GM21367 (cell line): ENCODE measurements around the gene INVS.
"Not testable (repeated sequence)": the region's sequence is repeated elsewhere in the genome, so short reads cannot be mapped to it uniquely, and the experiment has no call there.

Source experiments
- ATAC-seq: cut with Tn5 transposase; IDR thresholded peaks from one replicate; pipeline ENCODE4 v1.9.1; 2021; ENCODE audit not compliant: unreplicated experiment

The INVS gene

GRCh38 chr9:100308965-100309564 is 210.0 kb downstream of the INVS start:
- no peak for ATAC-seq

- no peak for ATAC-seq
These were observed 210.9 kb downstream of the INVS start for GRCh38 chr9:100309992-100310391.

GRCh38 chr9:100315561-100315960 is 216.5 kb downstream of the INVS start:
- no peak for ATAC-seq

- ATAC-seq = no peak
These were observed 218.7 kb downstream of the INVS start for GRCh38 chr9:100317706-100318105.

- no peak for ATAC-seq
These were observed 224.0 kb downstream of the INVS start for GRCh38 chr9:100322954-100323536.

GRCh38 chr9:100324594-100325200 is 225.7 kb downstream of the INVS start:
- no peak for ATAC-seq

- ATAC-seq = not testable (repeated sequence)
These were observed 239.7 kb downstream of the INVS start for GRCh38 chr9:100338736-100339135.

GRCh38 chr9:100340224-100340623 is 241.2 kb downstream of the INVS start:
- ATAC-seq = no peak

- no peak for ATAC-seq
These were observed 242.8 kb downstream of the INVS start for GRCh38 chr9:100341889-100342288.

- no peak for ATAC-seq
These were observed 247.8 kb downstream of the INVS start for GRCh38 chr9:100346836-100347235.

- ATAC-seq = no peak
These were observed 251.1 kb downstream of the INVS start for GRCh38 chr9:100350188-100350587.
